OCI-LY7 (cell line): ENCODE results near the gene SLC26A11. TPM values are rescaled to one million over a fixed set of nuclear protein-coding genes. Genes with fewer than 3 reads are reported as not detected.

Experiments used
- BruUV-seq: library from RNA; stranded (reverse); fragments of 400-500 nt; replicated peaks from 2 replicates; lab custom pipeline; 2021; lab: Mats Ljungman, UMichigan
- CTCF ChIA-PET: fragments of 300-600 bp; sonication (Branson Sonifier 250); formaldehyde crosslinking; loops from one replicate; lab custom pipeline; 2022; ENCODE audit warnings: antibody characterized with exemption; ENCODE audit not compliant: unreplicated experiment; lab: Charles Lee
- POLR2A ChIA-PET: fragments of 300-600 bp; sonication (Branson Sonifier 250); formaldehyde crosslinking; loops from one replicate; lab custom pipeline; 2022; ENCODE audit warnings: antibody characterized with exemption; lab: Charles Lee
- DNase-seq: peaks from one replicate; pipeline ENCODE4 v3.0.0-alpha.2; 2015; ENCODE audit warnings: low spot score
- H2AFZ ChIP-seq: fragments of 200-600 bp; sonication (generic), shearing (Covaris generic); 2 replicates; pipeline ENCODE4 v1.6.1; 2014; ENCODE audit warnings: mild to moderate bottlenecking, antibody characterized with exemption, low read length, moderate library complexity
- H3K27ac ChIP-seq: fragments of 200-600 bp; sonication (generic); 2 replicates; pipeline ENCODE4 v1.5.1; 2014; ENCODE audit warnings: mixed run types, low read depth, mild to moderate bottlenecking, moderate library complexity, low read length, inconsistent platforms; ENCODE audit not compliant: poor library complexity, severe bottlenecking
- H3K36me3 ChIP-seq: fragments of 200-600 bp; sonication (generic); 2 replicates; pipeline ENCODE4 v1.6.1; 2014; ENCODE audit warnings: mild to moderate bottlenecking, antibody characterized with exemption, low read length, moderate library complexity, mixed read lengths; ENCODE audit not compliant: insufficient read depth
- H3K4me1 ChIP-seq: fragments of 200-600 bp; sonication (generic); 2 replicates; pipeline ENCODE4 v1.5.1; 2014; ENCODE audit warnings: mild to moderate bottlenecking, low read length; ENCODE audit not compliant: insufficient read depth, poor library complexity, severe bottlenecking
- H3K4me2 ChIP-seq: fragments of 200-600 bp; sonication (generic); 2 replicates; pipeline ENCODE4 v1.6.1; 2014; ENCODE audit warnings: mild to moderate bottlenecking, low read length
- H3K4me3 ChIP-seq: fragments of 200-600 bp; sonication (generic); 2 replicates; pipeline ENCODE4 v1.5.1; 2014; ENCODE audit warnings: mild to moderate bottlenecking, low read depth, low read length; ENCODE audit not compliant: poor library complexity, severe bottlenecking
- H3K79me2 ChIP-seq: fragments of 200-600 bp; sonication (generic); 2 replicates; pipeline ENCODE4 v1.6.1; 2016; ENCODE audit warnings: low read depth, mild to moderate bottlenecking, low read length, moderate library complexity, mixed read lengths; ENCODE audit not compliant: insufficient read depth
- H3K9me2 ChIP-seq: fragments of 200-600 bp; sonication (generic); 2 replicates; pipeline ENCODE4 v1.6.1; 2016; ENCODE audit warnings: mild to moderate bottlenecking, low read length, mixed read lengths; ENCODE audit not compliant: insufficient read depth
- H3K9me3 ChIP-seq: fragments of 200-600 bp; sonication (generic); 2 replicates; pipeline ENCODE4 v1.6.1; 2014; ENCODE audit warnings: mild to moderate bottlenecking, mixed run types, low read length, mixed read lengths
- H4K20me1 ChIP-seq: fragments of 200-600 bp; sonication (generic); 2 replicates; pipeline ENCODE4 v1.6.1; 2014; ENCODE audit warnings: mild to moderate bottlenecking, antibody characterized with exemption, low read length, moderate library complexity, mixed read lengths; ENCODE audit not compliant: insufficient read depth
- CTCF ChIP-seq: fragments of 200-600 bp; sonication (generic); conservative IDR thresholded peaks from 2 replicates; pipeline ENCODE4 v1.5.1; 2014; ENCODE audit warnings: mild to moderate bottlenecking, antibody characterized with exemption, low read length, moderate library complexity, mixed read lengths
- EZH2phosphoT487 ChIP-seq: fragments of 200-600 bp; sonication (generic); IDR thresholded peaks from 2 replicates; pipeline ENCODE4 v1.6.1; 2018; ENCODE audit warnings: low read depth, borderline replicate concordance, mild to moderate bottlenecking, mixed run types, antibody characterized with exemption, low read length, moderate library complexity, mixed read lengths
- intact Hi-C: fragments of 100-400 bp; cut with micrococcal nuclease; formaldehyde crosslinking; loops from one replicate; pipeline ENCODE4 v1.10.0; 2022; ENCODE audit not compliant: unreplicated experiment
- total RNA-seq, 2 experiments: library from RNA; depleted of rRNA in 1 of 2; stranded (reverse); fragments of >200 nt in 1 of 2; shearing (Covaris generic) in 1 of 2; gene quantifications; 2 replicates each; pipeline ENCODE4 v1.2.3, GENCODE V29; 2014 to 2022

Gene SLC26A11
- total RNA-seq, 2 experiments from 2014 or later = 3.5 to 4.1 TPM

DNA sequence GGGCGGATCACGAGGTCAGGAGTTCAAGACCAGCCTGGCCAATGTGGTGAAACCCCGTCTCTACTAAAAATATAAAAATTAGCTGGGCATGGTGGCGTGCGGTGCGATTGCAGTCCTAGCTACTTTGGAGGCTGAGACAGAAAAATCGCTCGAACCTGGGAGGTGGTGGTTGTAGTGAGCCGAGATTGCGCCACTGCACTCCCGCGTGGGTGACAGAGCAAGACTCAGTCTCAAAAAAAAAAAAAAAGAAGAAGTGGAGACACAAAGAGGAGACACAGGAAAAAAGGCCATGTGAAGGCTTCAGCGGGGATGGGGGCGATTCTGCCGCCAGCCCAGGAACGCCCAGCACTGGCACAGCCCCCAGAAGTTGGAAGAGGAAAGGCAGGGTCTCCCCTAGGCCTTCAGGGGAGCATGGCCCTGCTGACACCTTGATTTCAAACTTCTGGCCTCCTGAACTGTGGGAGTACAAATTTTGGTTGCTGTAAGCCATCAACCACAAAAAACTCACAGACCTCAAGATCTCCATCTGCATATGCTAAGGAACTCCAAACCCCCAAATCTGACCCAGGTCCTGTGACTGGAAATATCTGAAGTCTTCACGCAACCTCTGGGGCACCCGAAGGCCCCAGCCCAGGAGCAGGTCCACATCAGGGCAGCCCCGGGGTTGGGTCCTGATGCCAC is 7.1 kb upstream of the SLC26A11 start:
- no peak for TF ChIP-seq EZH2phosphoT487
- no peak for TF ChIP-seq CTCF
- POLR2A ChIA-PET = no interaction called here
- CTCF ChIA-PET = no interaction called here
- Histone ChIP-seq H3K9me3 (no peaks in the 10 kb centered on the region), H3K4me2 (no peak overlapping the region), H3K36me3 (peaks cover 11% of the 10 kb centered on the region), H3K27ac (no peak overlapping the region), H3K79me2 (no peaks in the 10 kb centered on the region), H3K9me2 (no peaks in the 10 kb centered on the region), H3K4me1 (no peaks in the 10 kb centered on the region), H4K20me1 (no peaks in the 10 kb centered on the region), H3K4me3 (no peak overlapping the region), H2AFZ (no peak overlapping the region)
- no peak for DNase-seq
- BruUV-seq = no TSS peak
- intact Hi-C loops = no loop called here

DNA sequence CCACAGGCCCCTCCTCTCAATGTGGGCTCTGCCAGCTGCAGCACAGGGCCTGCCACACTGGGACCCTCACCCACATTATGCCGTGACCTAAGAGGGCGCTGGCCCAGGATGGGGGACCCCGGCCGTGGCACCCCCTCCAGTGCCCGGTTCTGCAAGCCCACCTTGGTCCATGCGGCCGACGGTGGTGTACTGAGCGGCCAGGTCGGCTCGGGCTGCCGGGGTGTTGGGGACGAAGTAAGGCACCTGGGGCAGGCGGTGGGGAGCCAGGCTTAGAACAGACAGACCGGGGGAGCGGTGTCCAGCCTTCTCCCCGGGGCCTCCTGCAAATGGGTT is 6.6 kb upstream of the SLC26A11 start:
- no peak overlapping the region for H2AFZ ChIP-seq
- intact Hi-C loops = no loop called here
- no peaks in the 10 kb centered on the region for H3K79me2 ChIP-seq
- CTCF ChIA-PET = no interaction called here
- no peaks in the 10 kb centered on the region for H4K20me1 ChIP-seq
- no peak for DNase-seq
- no TSS peak for BruUV-seq
- peaks cover 11% of the 10 kb centered on the region for H3K36me3 ChIP-seq
- no peak overlapping the region for H3K4me3 ChIP-seq
- no peak overlapping the region for H3K4me2 ChIP-seq
- no peak overlapping the region for H3K27ac ChIP-seq
- TF ChIP-seq EZH2phosphoT487 (no peak), CTCF (no peak)
- POLR2A ChIA-PET = no interaction called here
- no peaks in the 10 kb centered on the region for H3K4me1 ChIP-seq
- no peaks in the 10 kb centered on the region for H3K9me2 ChIP-seq
- no peaks in the 10 kb centered on the region for H3K9me3 ChIP-seq

GRCh38 chr17:80214012-80214877 is 6.0 kb upstream of the SLC26A11 start:
- peaks cover 4% of the 10 kb centered on the region for H3K4me1 ChIP-seq
- no peak overlapping the region for H2AFZ ChIP-seq
- H3K4me3 ChIP-seq = no peak overlapping the region
- H4K20me1 ChIP-seq = no peaks in the 10 kb centered on the region
- no peaks in the 10 kb centered on the region for H3K9me2 ChIP-seq
- H3K79me2 ChIP-seq = no peaks in the 10 kb centered on the region
- H3K36me3 ChIP-seq = peaks cover 11% of the 10 kb centered on the region
- ChIA-PET POLR2A (no interaction called here), CTCF (no interaction called here)
- no peaks in the 10 kb centered on the region for H3K9me3 ChIP-seq
- intact Hi-C loops = no loop called here
- H3K27ac ChIP-seq = no peak overlapping the region
- TF ChIP-seq EZH2phosphoT487 = no peak
- no peak for TF ChIP-seq CTCF
- H3K4me2 ChIP-seq = no peak overlapping the region
- BruUV-seq = no TSS peak
- DNase-seq = no peak
